Measurements from ENCODE around the gene NFKBIE.

NFKBIE gene

GRCh38 chr6:44284867-44285266 lies 19.5 kb upstream of the NFKBIE start:
- no peaks in the 10 kb centered on the region for H3K27me3 ChIP-seq (ENCODE audit: insufficient read depth, low read length, poor library complexity, severe bottlenecking)

GRCh38 chr6:44284121-44284520 lies 18.8 kb upstream of the NFKBIE start:
- no peaks in the 10 kb centered on the region for H3K36me3 ChIP-seq (ENCODE audit: insufficient read depth, low read length)

More at GRCh38 chr6:44284867-44285266, 19.5 kb upstream of the NFKBIE start:
- no peaks in the 10 kb centered on the region for H3K9me3 ChIP-seq (ENCODE audit: insufficient read depth, low read depth, low read length)
- H3K79me2 ChIP-seq (ENCODE audit: insufficient read depth, low read length) = no peaks in the 10 kb centered on the region
- H2AFZ ChIP-seq (ENCODE audit: low read length) = no peak overlapping the region
- no peaks in the 10 kb centered on the region for H3K36me3 ChIP-seq (ENCODE audit: insufficient read depth, low read length)
- H3K4me3 ChIP-seq (ENCODE audit: low read length, poor library complexity, severe bottlenecking) = no peak overlapping the region
- no peak for TF ChIP-seq EZH2phosphoT487 (IDR thresholded peaks at IDR 0.05; ENCODE audit: borderline replicate concordance)
- TF ChIP-seq CTCF (conservative IDR thresholded peaks at IDR 0.05; ENCODE audit: low read length) = no peak
- H3K4me1 ChIP-seq (ENCODE audit: insufficient read depth, low read length, poor library complexity, severe bottlenecking) = no peaks in the 10 kb centered on the region
- H3F3A ChIP-seq (ENCODE audit: low read depth) = no peaks in the 10 kb centered on the region
- no peak overlapping the region for H3K9ac ChIP-seq (ENCODE audit: low read depth, low read length, poor library complexity, severe bottlenecking)
- no peak overlapping the region for H3K4me2 ChIP-seq (ENCODE audit: low read depth, low read length, poor library complexity, severe bottlenecking)
- H4K20me1 ChIP-seq (ENCODE audit: insufficient read depth, low read length, poor library complexity, severe bottlenecking) = no peaks in the 10 kb centered on the region
- H3K9me2 ChIP-seq (replicated peaks; ENCODE audit: low read depth, low read length) = no peaks in the 10 kb centered on the region

GRCh38 chr6:44278774-44279697 lies 13.7 kb upstream of the NFKBIE start:
- no peaks in the 10 kb centered on the region for H3F3A ChIP-seq (ENCODE audit: low read depth)
- H3K9ac ChIP-seq (ENCODE audit: low read depth, low read length, poor library complexity, severe bottlenecking) = no peak overlapping the region
- H3K4me2 ChIP-seq (ENCODE audit: low read depth, low read length, poor library complexity, severe bottlenecking) = no peak overlapping the region
- H3K27me3 ChIP-seq (ENCODE audit: insufficient read depth, low read length, poor library complexity, severe bottlenecking) = no peaks in the 10 kb centered on the region
- no peak for TF ChIP-seq EZH2phosphoT487 (IDR thresholded peaks at IDR 0.05; ENCODE audit: borderline replicate concordance)
- no peaks in the 10 kb centered on the region for H3K9me2 ChIP-seq (replicated peaks; ENCODE audit: low read depth, low read length)
- H2AFZ ChIP-seq (ENCODE audit: low read length) = no peak overlapping the region
- no peaks in the 10 kb centered on the region for H3K79me2 ChIP-seq (ENCODE audit: insufficient read depth, low read length)
- H3K4me3 ChIP-seq (ENCODE audit: low read length, poor library complexity, severe bottlenecking) = no peak overlapping the region
- no peaks in the 10 kb centered on the region for H3K9me3 ChIP-seq (ENCODE audit: insufficient read depth, low read depth, low read length)
- H3K36me3 ChIP-seq (ENCODE audit: insufficient read depth, low read length) = no peaks in the 10 kb centered on the region
- H4K20me1 ChIP-seq (ENCODE audit: insufficient read depth, low read length, poor library complexity, severe bottlenecking) = no peaks in the 10 kb centered on the region
- H3K4me1 ChIP-seq (ENCODE audit: insufficient read depth, low read length, poor library complexity, severe bottlenecking) = no peaks in the 10 kb centered on the region

More at GRCh38 chr6:44284121-44284520, 18.8 kb upstream of the NFKBIE start:
- Histone ChIP-seq H3K9me2 (replicated peaks; ENCODE audit: low read depth, low read length) (no peaks in the 10 kb centered on the region), H3K4me3 (ENCODE audit: low read length, poor library complexity, severe bottlenecking) (no peak overlapping the region), H3F3A (ENCODE audit: low read depth) (no peaks in the 10 kb centered on the region), H3K4me1 (ENCODE audit: insufficient read depth, low read length, poor library complexity, severe bottlenecking) (no peaks in the 10 kb centered on the region), H3K9ac (ENCODE audit: low read depth, low read length, poor library complexity, severe bottlenecking) (no peak overlapping the region), H3K27me3 (ENCODE audit: insufficient read depth, low read length, poor library complexity, severe bottlenecking) (no peaks in the 10 kb centered on the region), H4K20me1 (ENCODE audit: insufficient read depth, low read length, poor library complexity, severe bottlenecking) (no peaks in the 10 kb centered on the region), H3K9me3 (ENCODE audit: insufficient read depth, low read depth, low read length) (no peaks in the 10 kb centered on the region), H3K79me2 (ENCODE audit: insufficient read depth, low read length) (no peaks in the 10 kb centered on the region), H2AFZ (ENCODE audit: low read length) (no peak overlapping the region), H3K4me2 (ENCODE audit: low read depth, low read length, poor library complexity, severe bottlenecking) (no peak overlapping the region)
- TF ChIP-seq CTCF (conservative IDR thresholded peaks at IDR 0.05; ENCODE audit: low read length) (no peak), EZH2phosphoT487 (IDR thresholded peaks at IDR 0.05; ENCODE audit: borderline replicate concordance) (no peak)
